ENCODE results near the gene MTHFD2L. TPM values are rescaled to one million over a fixed set of nuclear protein-coding genes. Genes with fewer than 3 reads are reported as not detected.

Gene MTHFD2L
- total and polyA plus RNA-seq, 9 of the 15 experiments (the other 6 are each of a cell fraction or from before 2014, with no cell fraction given), result 10.0 to 39.0 (median 26.0) TPM

DNA sequence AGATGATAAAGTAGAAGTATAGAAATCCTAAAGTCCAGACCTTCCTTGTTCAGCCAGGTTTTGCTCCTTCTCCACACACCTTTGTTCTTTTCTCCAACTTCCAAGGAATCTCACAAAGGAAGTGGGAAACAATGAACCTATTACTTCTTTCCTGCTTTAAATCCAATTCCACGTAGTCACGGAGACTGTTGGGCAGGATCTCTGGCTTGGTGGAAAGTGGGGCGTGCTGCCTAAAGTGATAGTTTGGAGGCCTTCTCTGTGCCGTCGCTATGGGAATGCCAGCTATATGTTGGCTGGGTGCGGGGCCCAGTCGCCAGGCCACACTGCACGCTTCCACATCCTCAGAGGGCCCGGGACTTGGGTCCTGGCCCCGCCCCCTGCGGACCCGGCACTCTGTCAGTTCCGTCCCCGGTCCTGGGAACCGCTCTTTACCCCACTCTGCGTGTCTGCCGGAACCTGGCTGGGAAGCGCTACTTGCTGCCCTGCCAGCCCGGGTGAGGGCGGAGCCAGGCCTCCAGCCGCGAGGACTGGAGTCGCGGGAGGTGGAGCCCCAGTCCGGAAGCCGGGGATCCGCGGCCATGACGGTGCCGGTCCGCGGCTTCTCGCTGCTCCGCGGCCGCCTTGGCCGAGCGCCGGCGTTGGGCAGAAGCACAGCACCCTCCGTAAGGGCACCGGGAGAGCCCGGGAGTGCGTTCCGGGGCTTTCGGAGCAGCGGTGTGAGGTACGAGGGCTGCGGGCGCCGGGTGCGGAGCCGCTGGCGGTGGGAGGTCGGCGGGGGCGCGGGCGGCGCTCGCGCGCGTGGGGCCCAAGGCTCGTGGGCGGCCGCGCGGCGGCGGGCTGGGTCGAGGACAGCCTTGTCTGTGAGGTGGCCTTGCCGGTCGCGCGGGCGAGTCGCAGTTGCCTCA is at the start of gene MTHFD2L (continued):
- peak; percentile 6; the same call in 1 of the 2 replicates for TF ChIP-seq NR2C1 (IDR thresholded peaks at IDR 0.05)
- TF ChIP-seq NR2C1 (tag; IDR thresholded peaks at IDR 0.05), result no peak
- TF ChIP-seq, protein P1, sequence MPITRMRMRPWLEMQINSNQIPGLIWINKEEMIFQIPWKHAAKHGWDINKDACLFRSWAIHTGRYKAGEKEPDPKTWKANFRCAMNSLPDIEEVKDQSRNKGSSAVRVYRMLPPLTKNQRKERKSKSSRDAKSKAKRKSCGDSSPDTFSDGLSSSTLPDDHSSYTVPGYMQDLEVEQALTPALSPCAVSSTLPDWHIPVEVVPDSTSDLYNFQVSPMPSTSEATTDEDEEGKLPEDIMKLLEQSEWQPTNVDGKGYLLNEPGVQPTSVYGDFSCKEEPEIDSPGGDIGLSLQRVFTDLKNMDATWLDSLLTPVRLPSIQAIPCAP (CRISPR knock-in tag; IDR thresholded peaks at IDR 0.05; ENCODE audit: borderline replicate concordance), result no peak
- TF ChIP-seq EP400 (IDR thresholded peaks at IDR 0.05), result peak; percentile 79
- TF ChIP-seq, protein P2, sequence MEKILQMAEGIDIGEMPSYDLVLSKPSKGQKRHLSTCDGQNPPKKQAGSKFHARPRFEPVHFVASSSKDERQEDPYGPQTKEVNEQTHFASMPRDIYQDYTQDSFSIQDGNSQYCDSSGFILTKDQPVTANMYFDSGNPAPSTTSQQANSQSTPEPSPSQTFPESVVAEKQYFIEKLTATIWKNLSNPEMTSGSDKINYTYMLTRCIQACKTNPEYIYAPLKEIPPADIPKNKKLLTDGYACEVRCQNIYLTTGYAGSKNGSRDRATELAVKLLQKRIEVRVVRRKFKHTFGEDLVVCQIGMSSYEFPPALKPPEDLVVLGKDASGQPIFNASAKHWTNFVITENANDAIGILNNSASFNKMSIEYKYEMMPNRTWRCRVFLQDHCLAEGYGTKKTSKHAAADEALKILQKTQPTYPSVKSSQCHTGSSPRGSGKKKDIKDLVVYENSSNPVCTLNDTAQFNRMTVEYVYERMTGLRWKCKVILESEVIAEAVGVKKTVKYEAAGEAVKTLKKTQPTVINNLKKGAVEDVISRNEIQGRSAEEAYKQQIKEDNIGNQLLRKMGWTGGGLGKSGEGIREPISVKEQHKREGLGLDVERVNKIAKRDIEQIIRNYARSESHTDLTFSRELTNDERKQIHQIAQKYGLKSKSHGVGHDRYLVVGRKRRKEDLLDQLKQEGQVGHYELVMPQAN (IDR thresholded peaks at IDR 0.05; ENCODE audit: borderline replicate concordance), result no peak
- 0 out of 2 replicates have a peak, but pooled peaks have one; percentile 25 for TF ChIP-seq CBX5 (IDR thresholded peaks at IDR 0.05; ENCODE audit: borderline replicate concordance, low read depth)
- TF ChIP-seq ZNF23 (CRISPR knock-in tag; IDR thresholded peaks at IDR 0.05), result no peak
- TF ChIP-seq GTF2A2 (tag; IDR thresholded peaks at IDR 0.05), result no peak
- peak in 1 of 2 experiments; percentile 95; a peak in 2 of 4 replicates for TF ChIP-seq TRIM24 (IDR thresholded peaks at IDR 0.05)
- TF ChIP-seq U2AF2 (optimal IDR thresholded peaks at IDR 0.05; ENCODE audit: low read depth, low read length), result no peak
- TF ChIP-seq, protein P3, sequence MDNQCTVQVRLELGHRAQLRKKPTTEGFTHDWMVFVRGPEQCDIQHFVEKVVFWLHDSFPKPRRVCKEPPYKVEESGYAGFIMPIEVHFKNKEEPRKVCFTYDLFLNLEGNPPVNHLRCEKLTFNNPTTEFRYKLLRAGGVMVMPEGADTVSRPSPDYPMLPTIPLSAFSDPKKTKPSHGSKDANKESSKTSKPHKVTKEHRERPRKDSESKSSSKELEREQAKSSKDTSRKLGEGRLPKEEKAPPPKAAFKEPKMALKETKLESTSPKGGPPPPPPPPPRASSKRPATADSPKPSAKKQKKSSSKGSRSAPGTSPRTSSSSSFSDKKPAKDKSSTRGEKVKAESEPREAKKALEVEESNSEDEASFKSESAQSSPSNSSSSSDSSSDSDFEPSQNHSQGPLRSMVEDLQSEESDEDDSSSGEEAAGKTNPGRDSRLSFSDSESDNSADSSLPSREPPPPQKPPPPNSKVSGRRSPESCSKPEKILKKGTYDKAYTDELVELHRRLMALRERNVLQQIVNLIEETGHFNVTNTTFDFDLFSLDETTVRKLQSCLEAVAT (IDR thresholded peaks at IDR 0.05), result 0 out of 4 replicates have a peak, but pooled peaks of 1 of the 2 experiments have one; percentile 19
- TF ChIP-seq ZNF224 (CRISPR knock-in tag; IDR thresholded peaks at IDR 0.05), result no peak
- no peak for TF ChIP-seq CREBBP (IDR thresholded peaks at IDR 0.05; ENCODE audit: low read depth, low read length)
- peak; percentile 90 for TF ChIP-seq SAFB (IDR thresholded peaks at IDR 0.05; ENCODE audit: borderline replicate concordance, low read depth, low read length)
- TF ChIP-seq, protein P4, sequence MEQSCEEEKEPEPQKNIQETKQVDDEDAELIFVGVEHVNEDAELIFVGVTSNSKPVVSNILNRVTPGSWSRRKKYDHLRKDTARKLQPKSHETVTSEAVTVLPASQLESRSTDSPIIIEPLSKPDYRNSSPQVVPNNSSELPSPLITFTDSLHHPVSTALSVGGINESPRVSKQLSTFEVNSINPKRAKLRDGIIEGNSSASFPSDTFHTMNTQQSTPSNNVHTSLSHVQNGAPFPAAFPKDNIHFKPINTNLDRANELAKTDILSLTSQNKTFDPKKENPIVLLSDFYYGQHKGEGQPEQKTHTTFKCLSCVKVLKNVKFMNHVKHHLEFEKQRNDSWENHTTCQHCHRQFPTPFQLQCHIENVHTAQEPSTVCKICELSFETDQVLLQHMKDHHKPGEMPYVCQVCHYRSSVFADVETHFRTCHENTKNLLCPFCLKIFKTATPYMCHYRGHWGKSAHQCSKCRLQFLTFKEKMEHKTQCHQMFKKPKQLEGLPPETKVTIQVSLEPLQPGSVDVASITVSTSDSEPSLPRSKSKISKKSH (CRISPR knock-in tag; IDR thresholded peaks at IDR 0.05), result no peak
- TF ChIP-seq MTA2 (IDR thresholded peaks at IDR 0.05; ENCODE audit: low read depth), result no peak
- peak; percentile 40 for TF ChIP-seq RBM22 (IDR thresholded peaks at IDR 0.05; ENCODE audit: low read depth, low read length, poor library complexity, severe bottlenecking)
- no peak for TF ChIP-seq ZNF146 (CRISPR knock-in tag; IDR thresholded peaks at IDR 0.05; ENCODE audit: unreplicated experiment)
- TF ChIP-seq SLC30A9 (CRISPR knock-in tag; IDR thresholded peaks at IDR 0.05), result no peak
- TF ChIP-seq U2AF1 (optimal IDR thresholded peaks at IDR 0.05; ENCODE audit: low read depth, low read length), result peak; percentile 55
- TF ChIP-seq CBX1 (IDR thresholded peaks at IDR 0.05; ENCODE audit: low read depth), result peak; percentile 36; the same call in 1 of the 2 replicates
- no peak for TF ChIP-seq ZNF354B (CRISPR knock-in tag; IDR thresholded peaks at IDR 0.05)
- 0 out of 2 replicates have a peak, but pooled peaks have one; percentile 23 for TF ChIP-seq FOSL1 (tag; conservative IDR thresholded peaks at IDR 0.05)
- TF ChIP-seq SRSF9 (IDR thresholded peaks at IDR 0.05; ENCODE audit: borderline replicate concordance, low read depth, low read length), result no peak

All from K562 (cell line).